HEK293 (cell line): ENCODE data around the gene FAM78A.

Experiments used
- CTCF ChIP-seq: fragments of 450-650 bp; formaldehyde crosslinking; IDR thresholded peaks from 2 replicates; pipeline ENCODE4 v1.5.1; 2016; ENCODE audit warnings: missing biosample characterization, missing genetic modification characterization
- REST ChIP-seq: fragments of 450-650 bp; formaldehyde crosslinking; IDR thresholded peaks from 2 replicates; pipeline ENCODE4 v1.5.1; 2016; ENCODE audit warnings: missing biosample characterization, missing genetic modification characterization
- TSHZ1 ChIP-seq: fragments of 450-650 bp; formaldehyde crosslinking; IDR thresholded peaks from 2 replicates; pipeline ENCODE4 v1.5.1; 2016; ENCODE audit warnings: missing biosample characterization, missing genetic modification characterization, borderline replicate concordance
- YY1 ChIP-seq: fragments of 450-650 bp; formaldehyde crosslinking; IDR thresholded peaks from 2 replicates; pipeline ENCODE4 v1.5.1; 2018; ENCODE audit warnings: missing biosample characterization, missing genetic modification characterization
- YY2 ChIP-seq: fragments of 450-650 bp; formaldehyde crosslinking; IDR thresholded peaks from 2 replicates; pipeline ENCODE4 v1.5.1; 2016; ENCODE audit warnings: missing biosample characterization, missing genetic modification characterization
- ZBTB1 ChIP-seq: fragments of 450-650 bp; formaldehyde crosslinking; IDR thresholded peaks from 2 replicates; pipeline ENCODE4 v1.5.1; 2016; ENCODE audit warnings: missing biosample characterization, missing genetic modification characterization
- ZNF140 ChIP-seq: fragments of 450-650 bp; formaldehyde crosslinking; IDR thresholded peaks from 2 replicates; pipeline ENCODE4 v1.5.1; 2016; ENCODE audit warnings: missing biosample characterization, missing genetic modification characterization
- ZNF24 ChIP-seq: fragments of 450-650 bp; formaldehyde crosslinking; IDR thresholded peaks from 2 replicates; pipeline ENCODE4 v1.5.1; 2016; ENCODE audit warnings: missing biosample characterization, missing genetic modification characterization
- ZNF302 ChIP-seq: fragments of 450-650 bp; formaldehyde crosslinking; IDR thresholded peaks from 2 replicates; pipeline ENCODE4 v1.5.1; 2016; ENCODE audit warnings: missing biosample characterization, missing genetic modification characterization, low read depth
- ZNF473 ChIP-seq: fragments of 450-650 bp; formaldehyde crosslinking; IDR thresholded peaks from 2 replicates; pipeline ENCODE4 v1.5.1; 2017; ENCODE audit warnings: missing biosample characterization, missing genetic modification characterization
- ZNF488 ChIP-seq: fragments of 450-650 bp; formaldehyde crosslinking; IDR thresholded peaks from 2 replicates; pipeline ENCODE4 v1.5.1; 2016; ENCODE audit warnings: missing biosample characterization, missing genetic modification characterization
- ZNF548 ChIP-seq: fragments of 450-650 bp; formaldehyde crosslinking; IDR thresholded peaks from 2 replicates; pipeline ENCODE4 v1.5.1; 2016; ENCODE audit warnings: missing biosample characterization, missing genetic modification characterization
- ZNF707 ChIP-seq: fragments of 450-650 bp; formaldehyde crosslinking; IDR thresholded peaks from 2 replicates; pipeline ENCODE4 v1.5.1; 2016; ENCODE audit warnings: missing biosample characterization, missing genetic modification characterization
- ZNF768 ChIP-seq: fragments of 450-650 bp; formaldehyde crosslinking; IDR thresholded peaks from 2 replicates; pipeline ENCODE4 v1.5.1; 2018; ENCODE audit warnings: missing biosample characterization, mild to moderate bottlenecking, missing genetic modification characterization

GRCh38 chr9:131235480-131235851 lies 40.8 kb downstream of the FAM78A start:
- TF ChIP-seq ZNF548 (tag by site-specific recombination) (no peak), CTCF (tag by site-specific recombination) (no peak), ZNF24 (tag by site-specific recombination) (no peak), ZNF488 (tag by site-specific recombination) (no peak), ZNF707 (tag by site-specific recombination) (no peak), YY1 (tag by site-specific recombination) (no peak), ZBTB1 (tag by site-specific recombination) (no peak), ZNF768 (no peak), ZNF302 (no peak), REST (tag by site-specific recombination) (no peak), ZNF140 (tag by site-specific recombination) (no peak), TSHZ1 (tag by site-specific recombination) (no peak), YY2 (no peak), ZNF473 (tag by site-specific recombination) (no peak)
